T follicular helper cell (primary cell): ENCODE data around the gene SELENOO.

ENCODE experiments used
- DNase-seq: peaks from one replicate; pipeline ENCODE4 v3.0.0-alpha.2; 2020; ENCODE audit warnings: low read depth

The SELENOO gene

DNA sequence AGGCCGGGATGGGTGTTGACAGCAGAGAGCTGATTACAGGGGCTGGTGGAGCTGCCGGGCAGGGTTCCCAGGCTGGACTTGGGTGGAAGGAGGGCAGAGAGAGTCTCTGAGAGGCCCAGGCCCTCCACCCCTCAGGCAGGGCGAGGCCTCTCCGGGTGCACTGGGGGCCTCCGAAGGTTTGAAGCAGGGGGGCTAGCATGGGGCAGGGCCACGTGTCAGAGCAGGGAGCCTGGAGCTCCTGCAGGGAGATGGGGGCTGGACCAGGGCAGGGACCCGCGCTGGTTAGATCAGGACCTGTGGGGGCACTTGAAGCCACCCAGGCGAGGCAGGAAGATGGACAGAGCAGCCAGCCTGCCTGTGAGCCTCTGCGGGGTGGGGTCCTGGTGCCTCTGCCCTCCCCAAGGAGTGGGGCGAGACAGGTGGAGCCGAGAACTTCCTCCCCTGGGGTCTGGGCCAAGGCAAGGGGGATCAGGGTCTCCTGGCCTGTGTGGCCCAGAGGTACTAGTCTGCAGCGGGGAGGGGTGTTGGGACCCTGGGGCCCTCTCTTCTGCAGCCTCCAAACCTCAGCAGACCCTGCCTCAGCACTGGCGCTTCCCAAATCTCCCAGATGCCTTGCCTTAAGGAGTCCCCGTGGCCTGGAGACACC is 29.4 kb upstream of the SELENOO start:
- DNase-seq: no peak

GRCh38 chr22:50171965-50172421 is 28.8 kb upstream of the SELENOO start:
- DNase-seq: no peak

DNA sequence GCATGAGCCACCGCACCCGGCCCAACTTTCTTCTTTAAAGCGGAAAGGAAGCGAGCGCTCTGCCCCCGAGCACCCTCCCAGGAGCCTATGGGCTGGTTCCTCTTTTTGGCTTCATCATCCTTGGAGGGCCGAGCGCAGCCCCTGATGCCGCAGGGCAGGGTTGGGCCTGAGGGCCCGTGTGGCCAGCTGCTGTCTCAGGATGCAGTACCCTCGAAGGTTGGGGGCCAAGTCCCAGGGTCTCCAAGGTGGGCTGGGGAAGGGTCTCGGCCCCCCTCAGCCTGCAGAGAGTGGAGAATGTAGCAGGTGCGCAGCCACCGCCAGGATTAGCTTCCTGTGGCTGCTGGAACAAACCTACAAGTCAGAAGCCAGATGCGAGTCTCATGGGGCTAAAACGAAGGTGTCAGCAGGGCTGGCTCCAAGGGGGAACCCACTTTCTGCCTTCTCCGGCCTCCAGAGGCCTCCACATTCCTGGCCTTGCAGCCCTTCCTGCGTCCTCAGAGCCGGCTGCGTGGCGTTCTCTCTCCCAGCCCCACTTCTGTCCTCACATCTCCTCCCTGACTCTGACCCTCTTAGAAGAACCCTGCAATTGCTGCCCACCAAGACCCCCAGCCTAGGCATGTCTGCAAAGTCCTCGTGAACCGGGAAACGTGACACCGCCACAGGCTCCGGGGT is 27.4 kb upstream of the SELENOO start:
- no peak for DNase-seq

GRCh38 chr22:50173983-50174355 is 26.8 kb upstream of the SELENOO start:
- no peak for DNase-seq

- DNase-seq: no peak
Observed at GRCh38 chr22:50174382-50175190, 26.2 kb upstream of the SELENOO start.

- no peak for DNase-seq
Observed at GRCh38 chr22:50175191-50175461, 25.7 kb upstream of the SELENOO start.

- DNase-seq: no peak
Observed at GRCh38 chr22:50175921-50176849, 24.6 kb upstream of the SELENOO start.

GRCh38 chr22:50176850-50177536 is 23.8 kb upstream of the SELENOO start:
- DNase-seq: no peak

- DNase-seq: no peak
Observed at GRCh38 chr22:50177537-50178470, 23.0 kb upstream of the SELENOO start.

DNA sequence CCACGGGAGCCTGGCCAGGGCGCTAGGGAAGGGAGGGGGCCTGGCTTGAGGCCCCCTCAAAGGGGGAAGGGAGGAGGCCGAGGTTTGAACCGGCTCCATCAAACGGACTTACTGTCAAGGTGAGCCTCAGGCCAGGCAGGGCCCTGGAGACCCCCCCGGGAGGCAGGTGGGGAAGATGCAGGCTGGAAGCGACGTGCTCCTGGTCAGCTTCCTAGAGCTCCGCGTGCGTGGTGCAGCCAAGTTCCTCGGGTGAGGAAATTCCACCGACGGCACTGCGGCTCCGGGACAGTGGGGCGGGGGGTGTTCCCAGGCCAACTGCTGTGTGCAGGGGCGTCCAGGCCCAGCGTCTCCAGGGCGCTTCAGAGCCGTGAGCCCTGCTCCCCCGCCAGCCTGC is 22.3 kb upstream of the SELENOO start:
- no peak for DNase-seq

DNA sequence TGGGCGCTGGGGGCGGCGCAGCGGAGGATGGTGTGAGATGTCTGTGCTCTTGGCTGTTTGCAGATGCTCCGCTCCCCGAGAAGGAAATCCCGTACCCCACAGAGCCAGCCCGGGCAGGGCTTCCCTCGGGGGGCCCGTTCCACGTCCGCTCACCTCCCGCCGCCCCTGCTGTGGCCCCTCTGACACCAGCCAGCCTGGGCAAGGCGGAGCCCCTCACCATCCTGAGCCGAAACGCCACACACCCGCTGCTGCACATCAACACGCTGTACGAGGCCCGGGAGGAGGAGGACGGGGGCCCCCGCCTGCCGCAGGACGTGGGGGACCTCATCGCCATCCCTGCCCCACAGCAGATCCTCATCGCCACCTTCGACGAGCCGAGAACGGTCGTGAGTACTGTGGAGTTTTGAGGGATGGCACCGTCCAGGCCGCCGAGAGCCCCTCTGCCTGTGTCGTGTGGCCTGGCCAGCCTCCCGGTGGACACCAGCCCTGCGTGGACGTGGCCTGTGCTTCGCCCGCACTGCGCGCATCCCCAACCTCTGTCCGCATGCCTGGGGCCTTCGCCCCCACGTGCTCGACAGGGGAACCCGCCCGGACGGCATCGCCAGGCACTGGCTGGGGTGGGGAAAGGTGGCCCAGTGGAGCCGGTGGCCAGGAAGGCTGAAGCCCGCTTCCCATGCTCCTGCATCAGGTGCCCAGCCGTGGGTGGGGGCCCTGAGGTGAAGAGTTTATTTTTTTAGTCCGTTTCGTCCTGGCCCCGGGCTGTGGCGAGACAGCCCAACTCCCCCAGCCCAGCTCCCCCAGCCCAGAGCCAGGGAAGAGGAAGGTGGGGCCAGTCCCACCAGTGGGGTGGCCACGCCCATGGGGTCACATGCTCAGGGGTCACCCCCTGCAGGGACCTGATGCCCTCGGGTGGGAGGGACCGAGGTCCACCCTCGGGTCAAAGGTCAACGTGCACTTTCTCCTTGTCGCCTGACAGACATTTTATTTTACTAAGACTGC is 21.6 kb upstream of the SELENOO start:
- DNase-seq: no peak

- DNase-seq: no peak
Observed at GRCh38 chr22:50179937-50180726, 20.7 kb upstream of the SELENOO start.

DNA sequence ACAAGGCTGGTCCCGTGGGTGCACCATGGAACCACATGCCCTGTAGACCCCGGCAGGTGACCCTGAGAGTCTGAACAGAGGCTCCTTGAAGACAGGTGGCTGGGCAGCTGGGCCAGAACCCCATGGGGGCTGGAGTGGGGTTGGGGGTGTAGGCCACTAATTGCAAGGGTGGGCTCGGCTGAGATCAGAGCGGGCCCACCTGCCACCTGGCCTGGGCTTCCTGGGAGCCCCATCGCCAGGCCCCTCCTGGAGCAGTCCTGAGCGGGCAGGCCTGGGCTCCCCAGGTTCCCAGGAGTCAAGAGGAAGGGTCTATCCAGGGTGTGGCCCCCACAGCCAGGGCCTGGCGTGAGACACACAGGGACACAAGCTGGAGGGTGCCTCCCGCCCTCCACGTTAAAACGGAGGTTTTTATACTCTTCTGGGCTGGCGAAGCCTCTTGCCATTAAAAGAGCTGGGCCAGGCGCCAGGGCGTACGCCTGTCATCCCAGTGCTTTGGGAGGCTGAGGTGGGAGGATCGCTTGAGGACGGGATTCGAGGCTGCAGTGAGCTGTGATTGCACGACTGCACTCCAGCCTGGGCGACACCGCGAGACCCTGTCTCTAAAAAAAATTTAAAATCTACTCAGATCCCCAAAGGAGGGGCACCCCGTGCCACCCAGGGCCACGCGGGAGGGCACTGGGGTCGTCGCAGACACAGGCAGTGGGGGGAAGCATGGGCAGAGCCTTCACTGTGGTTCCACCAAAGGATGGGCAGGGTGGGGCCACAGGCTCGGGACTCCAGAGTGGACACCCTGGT is 19.9 kb upstream of the SELENOO start:
- no peak for DNase-seq

GRCh38 chr22:50182176-50183081 is 18.4 kb upstream of the SELENOO start:
- no peak for DNase-seq

DNA sequence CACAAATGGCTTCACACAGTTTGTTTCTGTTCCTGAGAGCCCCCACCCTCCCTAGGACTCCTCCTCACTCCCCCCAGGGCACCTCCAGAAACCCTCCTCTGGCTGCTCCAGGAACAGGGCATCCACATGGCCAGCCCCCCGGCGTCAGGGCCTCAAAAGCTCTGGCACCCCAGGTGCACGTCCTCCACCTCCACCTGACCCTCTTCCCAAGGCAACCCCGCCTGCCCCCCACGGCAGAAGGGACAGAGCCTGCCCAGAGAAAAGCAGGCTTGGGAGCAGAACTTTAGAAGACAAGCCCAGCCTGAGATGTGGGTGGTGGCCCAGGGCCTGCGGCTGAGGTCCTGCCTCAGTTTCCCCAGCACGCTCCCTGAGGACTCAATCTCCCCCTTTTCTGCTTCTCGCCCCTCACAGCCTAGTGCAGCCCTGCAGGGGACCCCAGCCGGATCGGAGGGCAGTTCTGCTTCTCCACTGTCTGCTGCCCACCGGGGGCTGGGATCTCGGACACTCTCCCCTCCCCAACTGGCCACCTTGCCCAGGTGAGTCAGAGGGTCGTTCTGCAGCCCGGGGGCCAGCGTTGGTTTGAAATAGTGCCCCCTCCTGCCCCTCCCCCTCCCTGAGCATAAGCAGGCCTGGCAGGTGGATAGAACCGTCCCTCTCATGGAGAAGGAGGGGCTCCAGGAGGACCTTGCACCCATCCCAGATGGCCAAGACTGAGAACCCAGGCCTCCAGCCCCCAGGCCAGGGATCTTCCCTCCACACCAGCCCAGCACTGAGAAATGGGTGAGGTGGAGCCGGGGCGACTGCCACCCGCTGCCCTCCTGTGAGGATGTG is 17.5 kb upstream of the SELENOO start:
- DNase-seq: no peak
